ENCODE data around the gene SPPL2B. TPM values are rescaled to one million over a fixed set of nuclear protein-coding genes. Genes with fewer than 3 reads are reported as not detected.
A peak's percentile ranks its signal among the peaks of the same experiment; 100 is the strongest.
"Not testable (repeated sequence)": the region's sequence is repeated elsewhere in the genome, so short reads cannot be mapped to it uniquely, and the experiment has no call there.

The SPPL2B gene
- total RNA-seq, 1 donor from 2014 or later, result 142 TPM

- ChIA-PET POLR2A (interaction anchor here (0.6 to 1.4 kb wide), 5 partner anchors 19 to 156 kb away, joined by 3 to 4 read pairs (median 3); no protein-coding TSS in a partner anchor), CTCF (interaction anchor here (0.6 to 0.9 kb wide), 2 partner anchors 248 to 488 kb away, joined by 3 to 4 read pairs; no protein-coding TSS in a partner anchor)
- no peak for TF ChIP-seq CTCF (IDR thresholded peaks at IDR 0.05)
- Mint-ChIP-seq H3K27me3 (no peaks in the 10 kb centered on the region), H3K9me3 (no peaks in the 10 kb centered on the region), H3K27ac (no peak overlapping the region), H3K4me3 (no peak overlapping the region), H3K36me3 (ENCODE audit: low read depth) (no peaks in the 10 kb centered on the region), H3K4me1 (peaks cover 28% of the 10 kb centered on the region)
- intact Hi-C loops (cut with micrococcal nuclease), result no loop called here
- ATAC-seq (ENCODE audit: low read depth) (no peak), DNase-seq (no peak)
These were observed 61.1 kb downstream of the SPPL2B start for GRCh38 chr19:2389594-2389993.

GRCh38 chr19:2391118-2391725 is 62.7 kb downstream of the SPPL2B start:
- H3K4me1 Mint-ChIP-seq, result peaks cover 34% of the 10 kb centered on the region
- ATAC-seq (ENCODE audit: low read depth) (peak; percentile 56), DNase-seq (no peak)
- ChIA-PET CTCF (interaction anchor here (0.7 to 1.5 kb wide), 2 partner anchors 137 to 235 kb away, joined by 3 to 4 read pairs; no protein-coding TSS in a partner anchor), POLR2A (interaction anchor here (0.6 to 1.4 kb wide), 4 partner anchors 73 to 223 kb away, joined by 3 to 13 read pairs (median 3); no protein-coding TSS in a partner anchor)
- H3K27me3 Mint-ChIP-seq, result no peaks in the 10 kb centered on the region
- no peaks in the 10 kb centered on the region for H3K9me3 Mint-ChIP-seq
- H3K4me3 Mint-ChIP-seq, result no peak overlapping the region
- peak overlapping the region; percentile 74 for H3K27ac Mint-ChIP-seq
- no peaks in the 10 kb centered on the region for H3K36me3 Mint-ChIP-seq (ENCODE audit: low read depth)
- intact Hi-C loops (cut with micrococcal nuclease), result loop anchor here (1.0 to 5.0 kb wide), 6 partner anchors 58 to 246 kb away; partner anchors contain the start of genes PLEKHJ1 and SF3A2
- peak; percentile 82 for TF ChIP-seq CTCF (IDR thresholded peaks at IDR 0.05)

GRCh38 chr19:2392366-2392765 is 63.9 kb downstream of the SPPL2B start:
- no peaks in the 10 kb centered on the region for H3K27me3 Mint-ChIP-seq
- no peak overlapping the region for H3K4me3 Mint-ChIP-seq
- no peak for DNase-seq
- H3K27ac Mint-ChIP-seq, result no peak overlapping the region
- no peaks in the 10 kb centered on the region for H3K36me3 Mint-ChIP-seq (ENCODE audit: low read depth)
- ATAC-seq (ENCODE audit: low read depth), result no peak
- peaks cover 34% of the 10 kb centered on the region for H3K4me1 Mint-ChIP-seq
- intact Hi-C loops (cut with micrococcal nuclease), result loop anchor here (5.0 kb wide), 2 partner anchors 220 to 245 kb away; no protein-coding TSS in a partner anchor
- TF ChIP-seq CTCF (IDR thresholded peaks at IDR 0.05), result no peak
- ChIA-PET POLR2A (interaction anchor here (1.1 to 2.3 kb wide), 6 partner anchors 35 to 305 kb away, joined by 3 to 13 read pairs (median 6); partner anchors contain the start of genes GADD45B and TIMM13), CTCF (interaction anchor here (0.7 to 1.8 kb wide), 12 partner anchors 54 to 236 kb away, joined by 3 to 6 read pairs (median 4); partner anchors contain the start of gene PLEKHJ1)
- H3K9me3 Mint-ChIP-seq, result no peaks in the 10 kb centered on the region

- not testable (repeated sequence) for H3K4me3 Mint-ChIP-seq; H3K36me3 Mint-ChIP-seq (ENCODE audit: low read depth); DNase-seq; ATAC-seq (ENCODE audit: low read depth); H3K27ac Mint-ChIP-seq; H3K9me3 Mint-ChIP-seq; H3K27me3 Mint-ChIP-seq
- intact Hi-C loops (cut with micrococcal nuclease), result loop anchor here (5.0 kb wide), 2 partner anchors 219 to 244 kb away; no protein-coding TSS in a partner anchor
- POLR2A ChIA-PET, result interaction anchor here (0.9 to 2.3 kb wide), 10 partner anchors 27 to 305 kb away, joined by 3 to 16 read pairs (median 6); partner anchors contain the start of genes GADD45B and TIMM13
- CTCF ChIA-PET, result interaction anchor here (0.6 to 1.8 kb wide), 11 partner anchors 53 to 234 kb away, joined by 3 to 6 read pairs (median 4); partner anchors contain the start of gene PLEKHJ1
- H3K4me1 Mint-ChIP-seq, result peaks cover 34% of the 10 kb centered on the region
These were observed 64.4 kb downstream of the SPPL2B start for GRCh38 chr19:2392899-2393298.

GRCh38 chr19:2394054-2394441 is 65.6 kb downstream of the SPPL2B start:
- TF ChIP-seq CTCF (IDR thresholded peaks at IDR 0.05), result no peak
- peak; percentile 52 for ATAC-seq (ENCODE audit: low read depth)
- H3K27me3 Mint-ChIP-seq, result no peaks in the 10 kb centered on the region
- POLR2A ChIA-PET, result interaction anchor here (0.6 to 2.3 kb wide), 16 partner anchors 13 to 231 kb away, joined by 3 to 16 read pairs (median 4); partner anchors contain the start of genes GADD45B, LSM7, SPPL2B and TIMM13
- no peak for DNase-seq
- CTCF ChIA-PET, result interaction anchor here (0.6 to 1.2 kb wide), 9 partner anchors 10 to 1495 kb away, joined by 3 to 4 read pairs (median 3); partner anchors contain the start of gene PLEKHJ1
- peak overlapping the region; percentile 81 for H3K4me3 Mint-ChIP-seq
- no peaks in the 10 kb centered on the region for H3K9me3 Mint-ChIP-seq
- peaks cover 34% of the 10 kb centered on the region for H3K4me1 Mint-ChIP-seq
- peak overlapping the region; percentile 80 for H3K27ac Mint-ChIP-seq
- intact Hi-C loops (cut with micrococcal nuclease), result loop anchor here (5.0 kb wide), 2 partner anchors 218 to 243 kb away; no protein-coding TSS in a partner anchor
- H3K36me3 Mint-ChIP-seq (ENCODE audit: low read depth), result no peaks in the 10 kb centered on the region
